ENCODE measurements around the gene UBE2C.
A peak's percentile ranks its signal among the peaks of the same experiment; 100 is the strongest.
"Not testable (repeated sequence)": the region's sequence is repeated elsewhere in the genome, so short reads cannot be mapped to it uniquely, and the experiment has no call there.

Gene UBE2C

DNA sequence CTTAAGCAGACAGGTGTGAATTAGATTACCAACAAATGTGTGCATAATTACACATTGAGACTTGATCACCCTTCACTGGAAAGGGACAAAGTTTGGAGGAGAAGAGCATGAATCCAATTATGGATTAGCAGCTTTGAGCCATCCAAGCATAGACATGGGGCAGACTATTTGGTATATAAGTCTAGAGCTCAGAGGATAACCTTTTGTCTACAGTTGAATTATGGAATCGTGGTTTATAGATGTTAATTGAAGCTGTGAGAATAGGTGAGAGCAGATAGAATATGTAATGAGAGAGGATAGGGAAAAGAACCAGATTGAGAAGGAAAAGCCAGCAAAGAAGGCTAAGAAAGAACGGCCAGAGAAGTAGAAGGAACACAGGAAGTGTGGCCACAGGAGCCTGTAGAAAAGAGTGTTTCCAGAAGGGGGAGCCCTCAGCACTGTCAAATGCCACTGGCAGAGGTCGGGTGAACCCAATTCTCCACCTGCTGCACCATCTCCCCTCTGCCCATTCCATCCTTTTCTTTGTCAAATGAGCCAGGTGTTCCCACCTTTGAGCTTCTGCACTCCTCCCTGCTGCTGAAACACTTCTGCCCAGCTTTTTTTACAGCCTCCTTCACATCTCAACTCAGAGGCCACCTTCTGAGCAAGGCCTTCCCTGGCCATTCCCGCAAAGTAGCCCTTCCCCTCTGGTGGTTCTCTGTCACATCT, 13.4 kb upstream of the UBE2C start:
- peak; percentile 50 for DNase-seq

DNA sequence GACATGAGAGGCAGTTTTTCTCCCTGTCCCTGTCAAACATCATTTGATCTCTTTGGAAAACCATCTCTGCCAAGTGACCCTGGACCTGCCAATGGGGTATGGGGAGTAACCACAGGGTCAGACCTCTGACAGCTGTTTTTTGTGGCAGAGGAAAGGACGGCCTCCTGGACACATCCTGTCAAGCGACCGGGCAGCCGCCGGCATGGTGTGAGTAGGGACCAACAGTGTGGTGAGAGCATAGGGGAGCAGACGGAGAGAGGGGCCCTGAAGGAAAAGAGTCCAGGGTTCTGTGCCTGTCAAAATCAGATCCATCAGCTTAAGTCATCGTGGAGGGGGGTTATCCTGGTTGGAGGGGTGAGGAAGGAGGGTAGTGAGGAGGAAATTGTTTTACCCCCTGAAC, 10.6 kb upstream of the UBE2C start:
- DNase-seq, result no peak

DNA sequence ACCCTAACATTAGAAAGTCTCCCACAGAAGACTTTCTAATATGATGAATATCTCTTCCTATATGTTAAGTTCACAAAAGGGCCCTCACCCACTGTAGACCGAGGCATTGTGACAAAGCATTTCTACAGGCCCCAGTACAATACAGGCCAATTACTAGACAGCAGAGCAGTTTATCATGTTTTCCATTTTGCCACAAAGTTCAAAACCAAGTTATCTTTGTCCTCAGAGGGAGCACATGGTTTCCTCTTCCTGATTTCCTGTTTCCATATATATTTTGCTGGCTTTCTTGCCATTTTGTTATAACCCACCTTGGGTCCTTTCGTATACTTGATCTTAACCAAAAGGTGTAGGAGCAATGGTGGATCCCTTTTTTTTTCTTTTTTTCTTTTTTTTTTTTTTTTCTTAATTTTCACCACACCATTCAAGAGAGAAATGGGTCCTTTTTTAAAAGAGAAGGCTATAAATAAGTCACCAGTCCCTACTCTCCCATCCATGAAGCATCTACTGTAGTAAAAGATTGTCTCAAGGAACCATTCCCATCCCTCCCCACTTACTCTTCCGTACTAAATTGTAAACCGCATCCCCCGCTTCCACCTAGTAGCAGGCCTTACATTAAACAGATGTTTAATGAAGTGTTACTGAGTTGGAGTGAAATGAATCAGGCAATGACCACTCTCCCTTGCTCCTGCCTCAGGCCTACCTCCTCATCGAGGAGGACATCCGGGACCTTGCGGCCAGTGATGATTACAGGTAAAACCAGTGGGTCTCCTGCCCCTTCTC, 2.1 kb upstream of the UBE2C start:
- no peak for DNase-seq

DNA sequence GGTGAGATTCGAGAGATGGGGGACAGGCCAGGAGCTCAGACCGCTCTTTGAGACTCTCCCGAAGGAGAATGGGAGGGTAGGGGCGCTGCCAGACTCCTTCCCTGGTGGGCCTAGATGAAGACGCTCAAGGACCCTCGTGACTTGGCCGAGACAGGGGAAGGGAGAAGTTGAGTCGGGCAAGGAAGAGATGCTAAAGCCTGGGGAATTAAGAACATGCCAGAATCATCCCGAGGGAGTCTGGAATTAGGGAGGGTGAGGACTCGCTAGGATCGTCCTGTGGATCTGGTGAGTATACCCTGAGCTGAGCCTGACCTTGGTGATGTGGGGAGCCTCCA, 529 bp downstream of the UBE2C start:
- DNase-seq, result no peak

DNA sequence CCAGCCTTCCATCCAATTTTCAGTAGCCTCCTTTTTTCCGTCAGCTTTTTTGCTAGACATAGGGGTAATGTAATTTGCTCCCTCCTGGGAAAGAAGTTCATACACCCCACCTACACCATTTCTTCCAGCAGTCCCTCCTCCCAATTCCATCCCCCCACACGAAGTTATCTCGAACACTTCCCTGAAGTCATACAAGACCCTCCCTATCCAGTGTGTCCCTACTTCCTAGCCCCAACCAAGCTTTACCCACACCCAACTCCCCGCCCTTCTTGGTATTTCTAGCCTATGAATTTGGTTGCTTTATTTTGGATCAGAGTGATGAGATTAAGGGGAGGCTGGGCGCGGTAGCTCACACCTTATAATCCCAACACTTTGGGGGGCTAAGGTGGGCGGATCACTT, 1.0 kb downstream of the UBE2C start:
- DNase-seq, result no peak

DNA sequence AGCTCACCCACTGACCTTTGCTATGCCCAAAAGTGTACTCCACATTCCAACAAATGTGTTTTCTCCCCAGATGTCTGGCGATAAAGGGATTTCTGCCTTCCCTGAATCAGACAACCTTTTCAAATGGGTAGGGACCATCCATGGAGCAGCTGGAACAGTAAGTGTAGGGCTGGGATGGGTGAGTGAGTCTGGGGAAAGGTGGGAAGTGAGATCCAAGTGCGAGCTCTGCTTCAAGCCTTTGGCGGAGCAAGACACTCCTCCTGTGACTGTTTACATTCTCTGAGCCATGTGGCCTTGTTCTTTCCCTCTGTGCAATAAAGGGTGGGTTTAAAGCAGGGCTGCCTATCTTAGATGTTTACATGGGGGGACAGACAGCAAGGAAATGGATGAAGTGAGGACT, 1.9 kb downstream of the UBE2C start:
- no peak for DNase-seq

DNA sequence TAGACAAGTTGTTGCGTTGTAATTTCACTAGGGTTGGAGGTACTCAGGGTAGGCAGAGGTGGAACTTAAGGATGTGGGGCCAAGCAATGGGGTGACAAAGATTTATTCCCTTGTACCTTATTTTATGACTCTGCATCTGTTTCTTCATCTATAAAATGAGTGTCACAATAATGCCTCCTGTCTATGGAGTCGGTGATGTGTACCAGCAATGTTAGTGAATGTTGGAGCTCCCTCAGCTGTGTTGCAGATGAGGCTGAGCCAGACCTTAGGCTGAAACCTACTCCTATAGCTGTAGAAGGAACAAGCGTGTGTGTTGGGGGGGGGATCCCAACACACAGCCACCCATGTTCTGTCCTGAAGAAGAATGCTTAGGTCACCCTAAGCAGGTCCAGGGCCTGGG, 4.5 kb downstream of the UBE2C start:
- no peak for DNase-seq

DNA sequence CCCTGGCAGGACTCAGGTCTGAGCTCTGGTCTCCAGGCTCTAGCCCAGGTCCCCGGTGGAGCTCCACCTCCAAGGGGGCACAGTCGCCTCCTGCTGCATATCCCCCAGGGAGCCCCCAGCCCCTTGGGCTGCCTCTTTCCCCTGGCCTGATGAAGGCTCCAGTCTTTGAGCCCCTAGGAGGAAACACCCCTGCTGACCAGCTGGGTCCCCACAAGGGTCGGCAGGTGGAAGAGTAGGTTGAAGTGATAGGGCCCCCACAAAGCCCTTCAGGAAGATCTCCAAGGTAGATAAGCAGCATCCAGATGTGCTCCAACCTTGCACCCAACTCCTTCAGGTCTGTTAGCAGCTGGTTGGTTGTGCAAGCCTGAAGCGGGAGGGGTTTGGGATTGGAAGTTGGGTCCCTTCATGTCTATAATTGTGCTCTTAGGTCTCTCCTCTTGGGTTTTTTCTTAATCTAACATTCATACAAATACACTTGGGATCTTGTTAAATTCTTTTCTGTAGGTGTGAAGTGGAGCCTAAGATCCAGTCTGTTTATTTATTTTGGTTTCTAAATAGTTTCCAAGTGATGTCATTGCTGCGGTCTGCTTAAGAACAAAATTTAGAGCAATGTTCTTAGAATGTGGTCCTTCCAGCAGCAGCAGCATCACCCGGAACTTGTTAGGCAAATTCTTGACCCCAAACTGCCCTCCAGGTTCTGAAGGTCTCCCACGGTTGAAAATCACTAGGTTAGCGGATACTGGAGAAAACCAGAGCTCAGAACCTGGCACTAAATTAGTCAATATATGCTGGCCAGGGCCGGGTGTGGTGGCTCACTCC, 5.1 kb downstream of the UBE2C start:
- no peak for DNase-seq

DNA sequence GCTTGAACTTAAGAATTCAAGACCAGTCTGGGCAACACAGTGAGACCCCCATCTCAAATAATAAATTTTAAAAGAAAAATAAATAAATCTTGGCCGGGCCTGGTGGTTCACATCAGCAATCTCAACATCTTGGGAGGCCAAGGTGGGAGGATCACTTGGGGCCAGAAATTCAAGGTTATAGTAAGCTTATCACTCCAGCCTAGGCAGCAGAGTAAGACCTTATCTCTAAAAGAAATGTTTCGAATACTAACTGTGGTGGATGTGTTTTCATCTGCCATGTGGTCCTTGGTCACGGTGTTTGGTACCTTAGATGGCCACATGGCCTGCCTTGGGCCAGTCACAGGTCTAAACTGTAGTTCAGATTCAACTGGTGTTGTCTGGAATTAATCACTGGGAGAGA, 5.8 kb downstream of the UBE2C start:
- no peak for DNase-seq

DNA sequence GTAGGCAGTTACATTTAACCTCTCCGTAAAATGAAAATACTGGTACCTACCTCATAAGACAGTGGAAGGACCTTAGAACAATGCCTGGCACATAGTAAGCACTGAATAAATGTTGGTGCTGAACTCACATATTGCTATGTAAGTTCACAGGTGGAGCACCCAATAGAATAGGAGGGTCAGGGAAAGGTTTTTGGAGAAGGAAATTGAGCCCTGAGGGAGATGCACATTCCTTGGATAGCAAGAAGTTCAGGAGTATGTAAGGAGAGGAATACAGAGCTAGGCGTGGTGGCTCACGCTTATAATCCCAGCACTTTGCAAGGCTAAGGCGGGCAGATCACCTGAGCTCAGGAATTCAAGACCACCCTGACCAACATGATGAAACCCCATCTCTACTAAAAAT, 7.0 kb downstream of the UBE2C start:
- DNase-seq, result no peak

DNA sequence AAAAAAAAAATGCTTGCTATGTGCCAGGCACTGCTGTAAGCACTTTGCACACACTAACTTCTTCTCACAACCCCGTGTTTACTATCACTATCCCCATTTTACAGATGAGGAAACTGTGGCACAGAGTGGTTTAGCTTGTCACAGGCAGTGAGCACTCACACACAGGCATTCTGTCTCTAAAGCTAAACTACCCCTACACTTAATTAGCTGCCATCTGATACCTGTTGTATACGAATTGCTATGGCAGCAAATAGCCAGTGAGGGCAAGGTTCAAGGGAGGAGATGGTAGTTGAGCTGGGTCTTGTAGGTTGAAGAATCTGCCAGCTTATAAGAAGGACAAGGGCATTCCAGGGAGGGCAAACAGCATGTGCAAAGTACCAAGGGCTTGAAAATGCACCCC, 9.5 kb downstream of the UBE2C start:
- no peak for DNase-seq

DNA sequence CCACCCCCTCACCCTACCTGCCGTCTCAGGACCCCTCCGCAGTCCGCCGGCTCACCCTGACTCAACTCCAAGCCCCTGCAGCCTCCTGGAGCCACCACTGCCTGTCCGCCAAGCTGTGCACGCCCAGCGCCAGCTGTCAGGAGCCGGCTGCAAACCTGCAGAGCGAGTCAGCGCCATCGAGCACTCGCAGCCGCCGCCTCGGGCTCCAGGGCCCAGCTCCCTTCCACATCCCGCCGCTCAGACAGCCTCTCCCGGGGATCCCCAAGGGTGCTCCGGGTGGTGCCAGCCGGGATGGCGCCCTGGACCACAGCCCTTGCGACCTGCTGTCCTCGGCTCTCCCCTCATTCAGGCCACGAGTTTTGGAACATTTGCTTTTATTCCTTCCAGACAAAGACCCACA, 10.4 kb downstream of the UBE2C start:
- DNase-seq, result peak; percentile 30

DNA sequence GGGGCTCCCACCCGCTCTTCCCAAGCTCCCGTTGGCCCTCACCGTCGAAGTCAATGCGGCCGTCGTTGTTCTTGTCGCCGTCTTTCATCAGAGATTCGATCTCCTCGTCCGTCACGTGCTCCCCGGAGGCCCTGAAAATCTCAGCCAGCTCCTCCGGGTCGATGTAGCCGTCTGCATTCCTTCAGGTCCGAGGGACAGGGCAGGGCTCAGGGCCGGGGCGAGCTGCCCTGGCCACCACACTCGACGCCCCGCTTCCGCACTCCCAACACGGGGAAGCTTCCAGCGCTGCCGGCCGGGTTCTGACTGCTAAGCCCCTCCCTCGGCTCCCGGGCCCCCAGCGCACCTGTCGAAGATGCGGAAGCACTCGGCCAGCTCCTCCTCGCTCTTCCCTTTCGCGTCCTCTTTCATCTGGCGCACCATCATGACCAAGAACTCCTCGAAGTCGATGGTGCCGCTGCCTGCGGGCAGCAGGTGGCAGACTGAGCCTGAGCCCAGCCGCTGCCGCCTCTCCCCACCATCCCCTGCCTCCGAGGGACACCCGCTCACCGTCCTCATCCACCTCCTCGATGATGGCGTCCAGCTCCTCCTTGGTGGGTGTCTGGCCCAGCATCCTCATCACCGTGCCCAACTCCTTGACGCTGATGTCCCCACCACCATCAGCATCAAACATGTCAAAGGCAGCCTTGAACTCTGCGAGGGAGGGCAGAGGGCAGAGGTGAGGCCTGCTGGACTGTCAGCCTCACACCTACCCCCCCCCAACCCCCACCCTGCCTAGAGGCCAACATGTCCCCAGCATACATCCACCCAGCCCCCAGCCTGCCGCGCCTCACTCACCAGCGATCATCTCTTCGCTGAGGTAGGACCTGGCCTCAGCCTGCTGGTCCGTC, 11.7 kb downstream of the UBE2C start:
- no peak for DNase-seq

DNA sequence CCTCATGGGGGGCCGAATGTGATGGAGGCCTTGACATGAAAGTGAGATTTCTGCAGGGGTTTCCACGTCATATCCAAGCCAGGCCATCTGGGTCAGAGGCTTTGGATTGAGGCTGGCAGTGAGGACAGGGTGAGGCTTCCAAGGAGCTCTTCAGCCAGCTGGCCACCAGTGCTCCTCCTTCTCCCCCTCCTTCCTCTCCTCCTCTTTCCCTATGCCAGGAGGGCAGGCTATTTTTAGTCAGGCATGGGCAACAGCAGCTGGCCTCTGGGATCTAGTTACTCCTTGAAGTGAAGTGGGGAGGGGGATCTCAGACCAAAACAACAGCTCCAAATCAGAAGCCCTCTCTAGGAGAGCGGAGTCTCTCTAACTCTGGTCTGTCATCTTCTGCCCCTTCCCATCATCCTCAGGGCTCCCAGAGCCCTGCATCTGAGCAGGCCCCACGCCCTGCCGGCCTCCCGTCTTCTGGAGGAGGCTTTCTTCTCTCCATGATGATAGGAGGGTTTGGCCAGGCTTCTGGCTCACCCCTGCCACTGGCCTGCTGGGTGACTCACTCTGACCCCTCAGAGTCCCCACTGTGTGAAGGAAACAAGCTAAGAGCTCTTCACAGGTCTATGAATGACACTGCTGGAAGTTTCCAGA, 14.1 kb downstream of the UBE2C start:
- no peak for DNase-seq

DNA sequence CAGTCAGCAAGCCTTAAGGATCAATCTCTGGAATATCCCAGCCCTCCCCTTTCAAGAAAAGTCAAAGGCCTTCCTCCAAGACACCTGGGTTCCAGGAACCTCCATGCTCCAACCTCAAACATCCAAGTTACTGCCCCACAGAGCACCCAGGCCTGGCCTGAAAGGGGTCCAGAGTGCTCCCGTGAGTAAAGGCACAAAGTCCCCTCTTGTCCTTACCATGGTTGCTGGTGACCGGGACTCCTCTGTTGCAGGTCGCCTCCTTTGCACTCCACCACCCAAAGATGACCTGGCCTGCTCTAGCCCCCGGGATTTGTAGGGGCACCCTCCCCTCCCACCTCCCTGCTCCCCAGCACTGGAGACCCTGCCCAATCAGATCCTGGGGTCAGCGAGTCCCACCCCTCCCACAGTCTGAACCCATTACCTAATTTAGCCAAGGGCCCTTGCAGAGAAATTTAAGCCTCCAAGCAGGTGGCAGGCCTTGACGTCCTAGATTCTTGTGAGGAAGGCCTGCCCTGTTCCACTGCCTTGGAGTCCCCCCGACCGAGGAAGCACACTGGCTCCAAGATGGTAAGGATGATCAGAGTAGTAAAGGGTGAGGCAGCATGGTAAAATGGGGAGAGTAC, 14.7 kb downstream of the UBE2C start, which contains the start of gene TNNC2:
TNNC2 (minus strand) TSS at position 283 of the 623 bp plus-strand sequence; CDS start at position 219, 64 bp downstream.
- DNase-seq, result no peak

DNA sequence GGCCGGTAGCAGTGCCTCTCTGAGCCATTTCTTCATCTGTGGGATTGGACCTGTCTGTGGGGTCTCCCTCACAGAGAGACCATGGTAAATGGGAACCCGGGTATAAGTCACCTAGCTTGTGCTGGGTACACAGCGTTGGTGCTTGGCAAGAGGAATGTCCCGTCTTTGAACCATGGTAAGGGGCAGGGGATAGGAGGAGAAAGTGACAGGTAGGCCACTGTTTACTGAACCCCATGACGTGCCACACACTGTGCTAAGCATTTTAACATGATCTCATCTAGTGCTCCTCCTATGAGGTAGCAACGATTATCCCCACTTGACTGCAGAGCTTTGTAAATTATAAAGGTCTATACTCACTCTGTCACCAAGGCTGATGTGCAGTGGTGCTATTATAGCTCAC, 15.3 kb downstream of the UBE2C start:
- no peak for DNase-seq

DNA sequence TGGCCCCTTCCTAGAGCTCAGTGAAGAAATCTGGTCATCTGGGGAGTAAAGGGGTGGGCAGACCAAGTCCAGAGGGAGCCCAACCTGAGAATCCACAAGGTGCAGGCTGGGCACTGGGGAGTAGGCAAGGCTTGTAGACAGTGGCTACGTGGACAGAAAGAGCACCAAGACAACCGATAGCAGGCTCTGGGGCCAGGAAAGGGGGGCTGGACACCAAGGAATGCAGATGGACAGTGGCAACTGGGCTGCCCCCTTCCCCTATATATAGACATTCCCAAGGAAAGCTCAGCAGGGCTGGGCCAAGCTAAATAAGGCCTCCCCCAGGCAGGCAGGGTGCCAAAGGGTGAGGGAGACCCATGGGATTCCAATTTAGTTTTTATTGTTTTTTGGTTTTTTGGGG, 16.1 kb downstream of the UBE2C start:
- no peak for DNase-seq

DNA sequence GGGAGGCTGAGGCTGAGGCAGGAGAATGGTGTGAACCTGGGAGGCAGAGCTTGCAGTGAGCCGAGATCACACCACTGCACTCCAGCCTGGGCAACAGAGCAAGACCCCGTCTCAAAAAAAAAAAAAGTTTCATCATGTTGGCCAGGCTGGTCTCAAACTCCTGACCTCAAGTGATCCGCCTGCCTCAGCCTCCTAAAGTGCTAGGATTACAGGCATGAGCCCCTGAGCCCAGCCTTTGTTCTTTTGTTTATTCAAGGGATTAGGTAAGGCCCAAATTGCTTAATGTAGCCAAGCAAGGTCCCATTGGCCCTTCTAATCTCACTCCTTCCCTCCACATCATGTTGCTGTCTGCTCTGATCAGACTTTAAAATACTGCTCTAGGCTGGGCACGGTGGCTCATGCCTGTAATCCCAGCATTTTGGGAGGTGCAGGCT, 17.2 kb downstream of the UBE2C start:
- not testable (repeated sequence) for DNase-seq

DNA sequence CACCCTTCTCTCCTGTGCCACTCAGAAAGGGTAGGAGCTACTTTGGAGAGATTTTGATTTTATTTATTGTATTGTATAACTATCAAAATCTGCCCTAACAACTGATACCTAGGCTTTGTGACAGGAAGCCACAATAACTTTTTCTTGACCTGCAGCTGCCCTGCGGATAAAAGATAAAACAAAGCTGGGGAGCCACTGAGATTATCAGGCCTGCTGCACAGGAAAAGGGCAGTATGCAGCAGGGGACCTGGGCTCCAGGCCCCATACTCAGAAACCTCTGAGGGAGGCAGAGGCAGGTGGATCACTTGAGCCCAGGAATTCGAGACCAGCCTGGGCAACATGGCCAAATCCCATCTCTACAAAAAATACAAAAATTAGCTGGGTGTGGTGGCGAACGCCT, 20.2 kb downstream of the UBE2C start:
- no peak for DNase-seq

DNA sequence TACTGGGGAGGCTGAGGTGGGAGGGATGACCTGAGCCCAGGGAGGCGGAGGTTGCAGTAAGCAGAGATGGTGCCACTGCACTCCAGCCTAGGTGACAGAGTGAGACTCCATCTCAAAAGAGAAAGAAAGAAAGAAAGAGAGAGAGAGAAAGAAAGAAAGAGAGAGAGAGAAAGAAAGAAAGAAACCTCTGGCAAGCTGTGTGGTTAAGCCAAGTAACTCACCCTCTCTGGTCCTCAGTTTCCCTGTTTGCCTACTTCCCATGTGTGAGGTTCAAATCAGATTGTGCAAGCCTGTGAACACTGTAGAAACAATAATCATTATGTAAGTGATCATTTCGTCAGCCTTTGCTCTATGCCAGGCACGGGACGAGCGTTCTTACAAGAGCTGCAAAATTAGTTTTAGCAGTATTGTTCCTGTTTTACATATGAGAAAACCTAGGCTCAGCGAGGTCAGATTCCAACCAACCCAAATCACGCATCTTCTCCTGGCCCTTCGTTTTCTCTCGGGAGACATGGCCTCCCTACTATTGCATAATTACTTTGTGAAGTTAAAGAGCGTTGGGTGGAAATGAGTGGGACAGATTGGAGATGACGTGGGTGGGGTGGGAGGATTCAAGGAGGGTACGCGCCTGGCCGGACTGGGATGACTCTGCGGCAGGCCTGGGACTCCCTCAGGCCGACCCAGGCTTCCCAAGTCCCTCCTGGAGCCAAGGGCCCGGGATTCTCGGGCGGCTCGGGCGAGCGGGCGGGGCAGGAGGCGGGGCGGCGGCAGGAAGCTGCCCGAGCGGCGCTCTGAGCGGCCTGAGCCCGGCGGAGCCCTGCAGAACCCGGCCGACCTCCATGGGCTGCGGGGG, 20.8 kb downstream of the UBE2C start, which contains the start of gene SNX21:
SNX21 (plus strand) TSS at position 770 of the 853 bp plus-strand sequence. CDS start 121 bp downstream, outside the sequence.
- DNase-seq, result no peak

Data from NCI-H1092 treated with DMSO at 0.1 percent for 48 hours (cell line).